Measurements from ENCODE around the gene RPS17. TPM values are rescaled to one million over a fixed set of nuclear protein-coding genes. Genes with fewer than 3 reads are reported as not detected.

The RPS17 gene
- total and polyA plus RNA-seq, 10 of the 15 experiments (the other 5 are each of a cell fraction or from before 2014, with no cell fraction given), result 1,223 to 7,871 (median 3,879) TPM

- Histone ChIP-seq H3K27ac (ENCODE audit: control insufficient read depth, insufficient read depth) (no peak overlapping the region), H3K79me2 (ENCODE audit: control insufficient read depth, insufficient read depth, low read length) (peaks cover 7% of the 10 kb centered on the region), H3K9me3 (replicated peaks; ENCODE audit: control insufficient read depth, insufficient read depth, low read length) (no peaks in the 10 kb centered on the region), H3K4me2 (ENCODE audit: control insufficient read depth, insufficient read depth) (no peak overlapping the region), H2AFZ (ENCODE audit: control insufficient read depth, low read depth, low read length) (no peak overlapping the region), H3K4me3 (no peak overlapping the region), H4K20me1 (ENCODE audit: control insufficient read depth, insufficient read depth) (no peaks in the 10 kb centered on the region), H3K4me1 (ENCODE audit: control insufficient read depth, insufficient read depth, low read length) (peaks cover 5% of the 10 kb centered on the region), H3K9ac (ENCODE audit: control insufficient read depth, insufficient read depth, low read length) (no peak overlapping the region), H3K27me3 (replicated peaks in 1 of 2; ENCODE audit: control insufficient read depth in 2 of 2, insufficient read depth in 2 of 2, low read length in 1 of 2) (no peaks in the 10 kb centered on the region), H3K36me3 (ENCODE audit: control insufficient read depth in 2 of 2, insufficient read depth in 2 of 2, low read length in 1 of 2) (no peaks in the 10 kb centered on the region)
- intact Hi-C loops (cut with micrococcal nuclease; ENCODE audit: unreplicated experiment) (no loop called here), in situ Hi-C loops (cut with MboI) (loop anchor here (10.0 kb wide), 5 partner anchors 191 to 1251 kb away; partner anchors contain the start of genes FSD2 and WHAMM)
- POLR2A ChIA-PET, result interaction anchor here (0.8 kb wide), 1 partner anchor 440 kb away, joined by 3 read pairs; the partner anchor contains the start of gene RAMAC
- SMC1A ChIA-PET (ENCODE audit: uncharacterized antibody, unreplicated experiment), result interaction anchor here (0.6 kb wide), 1 partner anchor 153 kb away, joined by 3 read pairs; no protein-coding TSS in a partner anchor
- RAD21 ChIA-PET (ENCODE audit: unreplicated experiment), result no interaction called here
- DNase-seq (ENCODE audit: low read depth, low spot score), result no peak
- BruUV-seq (replicated peaks), result no TSS peak
- CTCF ChIA-PET, result no interaction called here
- WGBS (ENCODE audit: insufficient coverage, insufficient replicate concordance, low lambda C conversion rate, missing lambda C conversion rate), result 44% methylated on average over 6 of the region's 6 CpGs
- no peak for ATAC-seq
- no peak for FAIRE-seq
- TF ChIP-seq DPF2 (IDR thresholded peaks at IDR 0.05) (no peak), TCF3 (IDR thresholded peaks at IDR 0.05; ENCODE audit: borderline replicate concordance, insufficient read depth, low read depth, low read length) (no peak), NKRF (conservative IDR thresholded peaks at IDR 0.05) (no peak), ATF3 (IDR thresholded peaks at IDR 0.05; ENCODE audit: borderline replicate concordance, extremely low read depth, low read depth, low read length) (no peak), ZNF24 (IDR thresholded peaks at IDR 0.05) (no peak), YY1 (IDR thresholded peaks at IDR 0.05; ENCODE audit: low read depth, low read length) (no peak), POLR2A (IDR thresholded peaks at IDR 0.05; ENCODE audit: low read depth, low read length) (no peak), CEBPB (IDR thresholded peaks at IDR 0.05; ENCODE audit: borderline replicate concordance in 1 of 2, low read depth in 2 of 2, low read length in 2 of 2) (no peak), RAD21 (IDR thresholded peaks at IDR 0.05; ENCODE audit: insufficient read depth, low read depth, low read length) (no peak), MEF2A (IDR thresholded peaks at IDR 0.05; ENCODE audit: insufficient read depth, low read depth, low read length) (no peak), POU2F2 (IDR thresholded peaks at IDR 0.05; ENCODE audit: borderline replicate concordance, low read depth, low read length) (no peak), ZNF274 (IDR thresholded peaks at IDR 0.05; ENCODE audit: insufficient read depth, insufficient read length) (no peak), FOXK2 (IDR thresholded peaks at IDR 0.05) (no peak)
- TF ChIP-seq, protein P1, sequence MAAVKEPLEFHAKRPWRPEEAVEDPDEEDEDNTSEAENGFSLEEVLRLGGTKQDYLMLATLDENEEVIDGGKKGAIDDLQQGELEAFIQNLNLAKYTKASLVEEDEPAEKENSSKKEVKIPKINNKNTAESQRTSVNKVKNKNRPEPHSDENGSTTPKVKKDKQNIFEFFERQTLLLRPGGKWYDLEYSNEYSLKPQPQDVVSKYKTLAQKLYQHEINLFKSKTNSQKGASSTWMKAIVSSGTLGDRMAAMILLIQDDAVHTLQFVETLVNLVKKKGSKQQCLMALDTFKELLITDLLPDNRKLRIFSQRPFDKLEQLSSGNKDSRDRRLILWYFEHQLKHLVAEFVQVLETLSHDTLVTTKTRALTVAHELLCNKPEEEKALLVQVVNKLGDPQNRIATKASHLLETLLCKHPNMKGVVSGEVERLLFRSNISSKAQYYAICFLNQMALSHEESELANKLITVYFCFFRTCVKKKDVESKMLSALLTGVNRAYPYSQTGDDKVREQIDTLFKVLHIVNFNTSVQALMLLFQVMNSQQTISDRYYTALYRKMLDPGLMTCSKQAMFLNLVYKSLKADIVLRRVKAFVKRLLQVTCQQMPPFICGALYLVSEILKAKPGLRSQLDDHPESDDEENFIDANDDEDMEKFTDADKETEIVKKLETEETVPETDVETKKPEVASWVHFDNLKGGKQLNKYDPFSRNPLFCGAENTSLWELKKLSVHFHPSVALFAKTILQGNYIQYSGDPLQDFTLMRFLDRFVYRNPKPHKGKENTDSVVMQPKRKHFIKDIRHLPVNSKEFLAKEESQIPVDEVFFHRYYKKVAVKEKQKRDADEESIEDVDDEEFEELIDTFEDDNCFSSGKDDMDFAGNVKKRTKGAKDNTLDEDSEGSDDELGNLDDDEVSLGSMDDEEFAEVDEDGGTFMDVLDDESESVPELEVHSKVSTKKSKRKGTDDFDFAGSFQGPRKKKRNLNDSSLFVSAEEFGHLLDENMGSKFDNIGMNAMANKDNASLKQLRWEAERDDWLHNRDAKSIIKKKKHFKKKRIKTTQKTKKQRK (IDR thresholded peaks at IDR 0.05; ENCODE audit: low read depth, low read length), result no peak
- TF ChIP-seq, protein P2, sequence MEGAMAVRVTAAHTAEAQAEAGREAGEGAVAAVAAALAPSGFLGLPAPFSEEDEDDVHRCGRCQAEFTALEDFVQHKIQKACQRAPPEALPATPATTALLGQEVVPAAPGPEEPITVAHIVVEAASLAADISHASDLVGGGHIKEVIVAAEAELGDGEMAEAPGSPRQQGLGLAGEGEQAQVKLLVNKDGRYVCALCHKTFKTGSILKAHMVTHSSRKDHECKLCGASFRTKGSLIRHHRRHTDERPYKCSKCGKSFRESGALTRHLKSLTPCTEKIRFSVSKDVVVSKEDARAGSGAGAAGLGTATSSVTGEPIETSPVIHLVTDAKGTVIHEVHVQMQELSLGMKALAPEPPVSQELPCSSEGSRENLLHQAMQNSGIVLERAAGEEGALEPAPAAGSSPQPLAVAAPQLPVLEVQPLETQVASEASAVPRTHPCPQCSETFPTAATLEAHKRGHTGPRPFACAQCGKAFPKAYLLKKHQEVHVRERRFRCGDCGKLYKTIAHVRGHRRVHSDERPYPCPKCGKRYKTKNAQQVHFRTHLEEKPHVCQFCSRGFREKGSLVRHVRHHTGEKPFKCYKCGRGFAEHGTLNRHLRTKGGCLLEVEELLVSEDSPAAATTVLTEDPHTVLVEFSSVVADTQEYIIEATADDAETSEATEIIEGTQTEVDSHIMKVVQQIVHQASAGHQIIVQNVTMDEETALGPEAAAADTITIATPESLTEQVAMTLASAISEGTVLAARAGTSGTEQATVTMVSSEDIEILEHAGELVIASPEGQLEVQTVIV (IDR thresholded peaks at IDR 0.05; ENCODE audit: borderline replicate concordance, partially characterized antibody), result no peak
- TF ChIP-seq, protein P3, sequence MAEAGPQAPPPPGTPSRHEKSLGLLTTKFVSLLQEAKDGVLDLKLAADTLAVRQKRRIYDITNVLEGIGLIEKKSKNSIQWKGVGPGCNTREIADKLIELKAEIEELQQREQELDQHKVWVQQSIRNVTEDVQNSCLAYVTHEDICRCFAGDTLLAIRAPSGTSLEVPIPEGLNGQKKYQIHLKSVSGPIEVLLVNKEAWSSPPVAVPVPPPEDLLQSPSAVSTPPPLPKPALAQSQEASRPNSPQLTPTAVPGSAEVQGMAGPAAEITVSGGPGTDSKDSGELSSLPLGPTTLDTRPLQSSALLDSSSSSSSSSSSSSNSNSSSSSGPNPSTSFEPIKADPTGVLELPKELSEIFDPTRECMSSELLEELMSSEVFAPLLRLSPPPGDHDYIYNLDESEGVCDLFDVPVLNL (IDR thresholded peaks at IDR 0.05; ENCODE audit: low read depth, low read length), result no peak
These were observed 5.2 kb upstream of the RPS17 start for GRCh38 chr15:82545478-82545877.
